ENCODE results near the gene MTUS2. TPM values are rescaled to one million over a fixed set of nuclear protein-coding genes. Genes with fewer than 3 reads are reported as not detected.

The MTUS2 gene
- total RNA-seq, 1 experiment from 2014 or later = not detected

GRCh38 chr13:29396446-29396845, 576.3 kb downstream of the MTUS2 start:
- Histone ChIP-seq H3K79me2 (ENCODE audit: low read length) (no peaks in the 10 kb centered on the region), H3K27ac (ENCODE audit: low read length) (no peak overlapping the region), H3K27me3 (ENCODE audit: low read length) (peaks cover 56% of the 10 kb centered on the region), H3F3A (ENCODE audit: low read length, unreplicated experiment) (no peaks in the 10 kb centered on the region), H3K9ac (ENCODE audit: low read length) (no peak overlapping the region), H4K20me1 (ENCODE audit: low read length) (no peaks in the 10 kb centered on the region), H2AFZ (ENCODE audit: low read length) (no peak overlapping the region), H3K4me1 (ENCODE audit: insufficient read depth, low read length) (no peaks in the 10 kb centered on the region), H3K4me3 (ENCODE audit: low read length) (no peak overlapping the region), H3K9me3 (ENCODE audit: low read length) (no peaks in the 10 kb centered on the region), H3K36me3 (ENCODE audit: low read depth, low read length) (no peaks in the 10 kb centered on the region), H3K4me2 (ENCODE audit: low read length) (no peak overlapping the region), H3K9me2 (replicated peaks; ENCODE audit: low read length) (no peaks in the 10 kb centered on the region)
- TF ChIP-seq CTCF (conservative IDR thresholded peaks at IDR 0.05; ENCODE audit: low read depth, low read length) (no peak), EZH2 (IDR thresholded peaks at IDR 0.05; ENCODE audit: low read length, unreplicated experiment) (no peak), EZH2phosphoT487 (IDR thresholded peaks at IDR 0.05; ENCODE audit: borderline replicate concordance, low read length) (no peak)
- BruUV-seq (replicated peaks) = no TSS peak
- POLR2A ChIA-PET (ENCODE audit: unreplicated experiment) = no interaction called here
- DNase-seq (no peak), ATAC-seq (no peak)
- intact Hi-C loops (cut with micrococcal nuclease) = no loop called here
- CTCF ChIA-PET = no interaction called here

GRCh38 chr13:29397265-29397664, 577.1 kb downstream of the MTUS2 start:
- no peak for ATAC-seq
- peaks cover 56% of the 10 kb centered on the region for H3K27me3 ChIP-seq (ENCODE audit: low read length)

More at GRCh38 chr13:29397265-29397664, 577.1 kb downstream of the MTUS2 start:
- no peak for DNase-seq
- H3K9ac ChIP-seq (ENCODE audit: low read length) = no peak overlapping the region
- H3K36me3 ChIP-seq (ENCODE audit: low read depth, low read length) = no peaks in the 10 kb centered on the region
- H3K4me1 ChIP-seq (ENCODE audit: insufficient read depth, low read length) = no peaks in the 10 kb centered on the region
- no TSS peak for BruUV-seq (replicated peaks)
- no peak overlapping the region for H3K27ac ChIP-seq (ENCODE audit: low read length)
- TF ChIP-seq EZH2 (IDR thresholded peaks at IDR 0.05; ENCODE audit: low read length, unreplicated experiment) (no peak), CTCF (conservative IDR thresholded peaks at IDR 0.05; ENCODE audit: low read depth, low read length) (0 out of 2 replicates have a peak, but pooled peaks have one; percentile 20), EZH2phosphoT487 (IDR thresholded peaks at IDR 0.05; ENCODE audit: borderline replicate concordance, low read length) (no peak)
- CTCF ChIA-PET = no interaction called here
- intact Hi-C loops (cut with micrococcal nuclease) = no loop called here
- no peaks in the 10 kb centered on the region for H4K20me1 ChIP-seq (ENCODE audit: low read length)
- H3F3A ChIP-seq (ENCODE audit: low read length, unreplicated experiment) = no peaks in the 10 kb centered on the region
- H3K9me2 ChIP-seq (replicated peaks; ENCODE audit: low read length) = no peaks in the 10 kb centered on the region
- no peak overlapping the region for H3K4me3 ChIP-seq (ENCODE audit: low read length)
- no peak overlapping the region for H3K4me2 ChIP-seq (ENCODE audit: low read length)
- H3K9me3 ChIP-seq (ENCODE audit: low read length) = no peaks in the 10 kb centered on the region
- POLR2A ChIA-PET (ENCODE audit: unreplicated experiment) = no interaction called here
- H3K79me2 ChIP-seq (ENCODE audit: low read length) = no peaks in the 10 kb centered on the region
- H2AFZ ChIP-seq (ENCODE audit: low read length) = no peak overlapping the region
